GM23338 (cell line): Measurements from ENCODE around the gene CLIC5. TPM values are rescaled to one million over a fixed set of nuclear protein-coding genes. Genes with fewer than 3 reads are reported as not detected.

Experiments used
- ATAC-seq: fragments of 200-7000 bp; cut with Tn5 transposase; 3 replicates; pipeline ENCODE4 v1.9.1; 2020
- DNase-seq: peaks from one replicate; pipeline ENCODE4 v3.0.0-alpha.2; 2015; ENCODE audit warnings: low spot score
- H2AFZ ChIP-seq: fragments of 200-600 bp; sonication (generic); 2 replicates; pipeline ENCODE4 v1.8.0; 2016; ENCODE audit warnings: antibody characterized with exemption, mild to moderate bottlenecking, moderate library complexity
- H3F3A ChIP-seq: fragments of 200-600 bp; sonication (generic); replicated peaks from 2 replicates; pipeline ENCODE4 v1.8.0; 2017; ENCODE audit warnings: antibody characterized with exemption, mixed run types, low read depth
- H3K27ac ChIP-seq: fragments of 200-600 bp; sonication (generic); 2 replicates; pipeline ENCODE4 v1.6.1; 2016; ENCODE audit warnings: low read depth
- H3K27me3 ChIP-seq: fragments of 200-600 bp; sonication (generic); 2 replicates; pipeline ENCODE4 v1.8.0; 2016; ENCODE audit warnings: mild to moderate bottlenecking, mixed run types, moderate library complexity; ENCODE audit not compliant: insufficient read depth
- H3K36me3 ChIP-seq: fragments of 200-600 bp; sonication (generic); 2 replicates; pipeline ENCODE4 v1.8.0; 2016; ENCODE audit warnings: mild to moderate bottlenecking; ENCODE audit not compliant: insufficient read depth
- H3K4me1 ChIP-seq: fragments of 200-600 bp; sonication (generic); 2 replicates; pipeline ENCODE4 v1.8.0; 2016; ENCODE audit warnings: mild to moderate bottlenecking, moderate library complexity; ENCODE audit not compliant: insufficient read depth
- H3K4me2 ChIP-seq: fragments of 200-600 bp; sonication (generic); 2 replicates; pipeline ENCODE4 v1.7.1; 2017; ENCODE audit warnings: mixed run types
- H3K4me3 ChIP-seq: fragments of 200-600 bp; sonication (generic); 2 replicates; pipeline ENCODE4 v1.6.1; 2016; ENCODE audit warnings: mixed run types
- H3K79me2 ChIP-seq: fragments of 200-600 bp; sonication (generic); replicated peaks from 2 replicates; pipeline ENCODE4 v1.8.0; 2017; ENCODE audit warnings: mild to moderate bottlenecking; ENCODE audit not compliant: insufficient read depth
- H3K9me2 ChIP-seq: fragments of 200-600 bp; sonication (generic); 2 replicates; pipeline ENCODE4 v1.8.0; 2017; ENCODE audit not compliant: insufficient read depth
- H4K20me1 ChIP-seq: fragments of 200-600 bp; sonication (generic); replicated peaks from 2 replicates; pipeline ENCODE4 v1.8.0; 2017; ENCODE audit warnings: mild to moderate bottlenecking; ENCODE audit not compliant: insufficient read depth
- H3K27ac Mint-ChIP-seq: 2 replicates; pipeline ENCODE4 v1.8.0; 2020; ENCODE audit warnings: inconsistent platforms, mild to moderate bottlenecking, moderate library complexity, mixed read lengths
- H3K27me3 Mint-ChIP-seq: 3 replicates; pipeline ENCODE4 v1.8.0; 2022; ENCODE audit warnings: low read depth, mild to moderate bottlenecking, moderate library complexity, mixed read lengths, inconsistent platforms; ENCODE audit not compliant: insufficient read depth, poor library complexity
- H3K36me3 Mint-ChIP-seq: 3 replicates; pipeline ENCODE4 v1.8.0; 2021; ENCODE audit warnings: low read depth, mild to moderate bottlenecking, inconsistent platforms, moderate library complexity, mixed read lengths
- H3K4me1 Mint-ChIP-seq: 3 replicates; pipeline ENCODE4 v1.8.0; 2020; ENCODE audit warnings: mild to moderate bottlenecking, inconsistent platforms, mixed read lengths
- H3K4me3 Mint-ChIP-seq: 3 replicates; pipeline ENCODE4 v1.8.0; 2021; ENCODE audit warnings: moderate library complexity, mild to moderate bottlenecking, inconsistent platforms, mixed read lengths
- H3K9me3 Mint-ChIP-seq: 3 replicates; pipeline ENCODE4 v1.8.0; 2020; ENCODE audit warnings: moderate library complexity, mild to moderate bottlenecking, inconsistent platforms, mixed read lengths
- CREB1 ChIP-seq: fragments of 250-450 bp; sonication (Bioruptor Pico); IDR thresholded peaks from 2 replicates; pipeline ENCODE4 v1.5.0; 2020; ENCODE audit warnings: low read depth, mild to moderate bottlenecking, moderate library complexity
- CTCF ChIP-seq, 2 experiments: fragments of 200-600 bp in 1 of 2; sonication (generic) in 1 of 2; conservative IDR thresholded peaks; 2 replicates each; pipeline versions ENCODE4 v1.5.1 to v1.6.1; 2016 to 2017; ENCODE audit warnings: antibody characterized with exemption in 2 of 2, low read depth in 2 of 2, mild to moderate bottlenecking in 2 of 2, moderate library complexity in 1 of 2
- EZH2 ChIP-seq: fragments of 200-600 bp; sonication (generic); IDR thresholded peaks from one replicate; pipeline ENCODE4 v1.8.0; 2017; ENCODE audit warnings: antibody characterized with exemption, mild to moderate bottlenecking, low read depth; ENCODE audit not compliant: unreplicated experiment
- EZH2phosphoT487 ChIP-seq: fragments of 200-600 bp; sonication (generic); IDR thresholded peaks from one replicate; pipeline ENCODE4 v1.8.1; 2018; ENCODE audit warnings: antibody characterized with exemption; ENCODE audit not compliant: unreplicated experiment
- JUNB ChIP-seq: IDR thresholded peaks from one replicate; pipeline ENCODE4 v1.6.1; 2016; ENCODE audit warnings: antibody characterized with exemption; ENCODE audit not compliant: unreplicated experiment
- NANOG ChIP-seq: IDR thresholded peaks from 2 replicates; pipeline ENCODE4 v1.6.1; 2016; ENCODE audit warnings: antibody characterized with exemption, borderline replicate concordance
- POLR2AphosphoS5 ChIP-seq: IDR thresholded peaks from 2 replicates; pipeline ENCODE4 v1.6.1; 2016; ENCODE audit warnings: antibody characterized with exemption, low read depth
- REST ChIP-seq: IDR thresholded peaks from one replicate; pipeline ENCODE4 v1.6.1; 2018; ENCODE audit warnings: antibody characterized with exemption; ENCODE audit not compliant: unreplicated experiment
- STAT1 ChIP-seq: IDR thresholded peaks from one replicate; pipeline ENCODE4 v1.6.1; 2016; ENCODE audit warnings: antibody characterized with exemption; ENCODE audit not compliant: unreplicated experiment
- ZNF114 ChIP-seq: fragments of 250-450 bp; sonication (Bioruptor Pico); IDR thresholded peaks from 2 replicates; pipeline ENCODE4 v1.5.0; 2020; ENCODE audit warnings: mild to moderate bottlenecking, moderate library complexity
- ZNF331 ChIP-seq: fragments of 250-450 bp; sonication (Bioruptor Pico); IDR thresholded peaks from 2 replicates; pipeline ENCODE4 v1.5.0; 2020; ENCODE audit warnings: low read depth, mild to moderate bottlenecking, moderate library complexity
- ZNF462 ChIP-seq: fragments of 250-450 bp; sonication (Bioruptor Pico); IDR thresholded peaks from 2 replicates; pipeline ENCODE4 v1.5.0; 2020; ENCODE audit warnings: mild to moderate bottlenecking, moderate library complexity
- polyA plus RNA-seq: library from polyadenylated mRNA; unstranded; fragments of >200 nt; fragmentation: Nextera tagmentation; extraction: Ambion mirVana; gene quantifications from 2 replicates; pipeline ENCODE4 v1.2.1, GENCODE V29; 2016
- total RNA-seq: library from RNA; depleted of rRNA; stranded (reverse); fragments of >200 nt; shearing (Covaris generic); gene quantifications from 2 replicates; pipeline ENCODE4 v1.2.3, GENCODE V29; 2014
- TF ChIP-seq, protein P1 (sequence below): IDR thresholded peaks from 2 replicates; pipeline ENCODE4 v1.6.1; 2016; ENCODE audit warnings: antibody characterized with exemption

CLIC5 gene
- total and polyA plus RNA-seq, 2 experiments from 2014 or later = 0.08 TPM; not detected in 1

- Histone ChIP-seq H3F3A (no peaks in the 10 kb centered on the region), H3K4me1 (no peaks in the 10 kb centered on the region), H3K27me3 (no peaks in the 10 kb centered on the region), H3K9me2 (peaks cover 4% of the 10 kb centered on the region), H3K4me2 (no peak overlapping the region), H3K4me3 (no peak overlapping the region), H3K79me2 (no peaks in the 10 kb centered on the region), H2AFZ (no peak overlapping the region), H4K20me1 (no peaks in the 10 kb centered on the region), H3K27ac (no peak overlapping the region), H3K36me3 (no peaks in the 10 kb centered on the region)
- Mint-ChIP-seq H3K27me3 (peaks cover 5% of the 10 kb centered on the region), H3K27ac (no peak overlapping the region), H3K4me3 (no peak overlapping the region), H3K4me1 (no peaks in the 10 kb centered on the region), H3K36me3 (no peaks in the 10 kb centered on the region), H3K9me3 (no peaks in the 10 kb centered on the region)
- ATAC-seq = no peak
- TF ChIP-seq EZH2 = no peak
- TF ChIP-seq ZNF114 (CRISPR knock-in tag) = no peak
- no peak for TF ChIP-seq REST
- TF ChIP-seq CTCF (conservative IDR thresholded peaks at IDR 0.05; ENCODE audit: low read depth in 2 of 2) = no peak
- no peak for TF ChIP-seq STAT1
- no peak for TF ChIP-seq NANOG
- TF ChIP-seq ZNF462 (CRISPR knock-in tag) = no peak
- TF ChIP-seq EZH2phosphoT487 = no peak
- TF ChIP-seq ZNF331 (CRISPR knock-in tag) = no peak
- no peak for TF ChIP-seq JUNB
- no peak for TF ChIP-seq POLR2AphosphoS5
- TF ChIP-seq, protein P1, sequence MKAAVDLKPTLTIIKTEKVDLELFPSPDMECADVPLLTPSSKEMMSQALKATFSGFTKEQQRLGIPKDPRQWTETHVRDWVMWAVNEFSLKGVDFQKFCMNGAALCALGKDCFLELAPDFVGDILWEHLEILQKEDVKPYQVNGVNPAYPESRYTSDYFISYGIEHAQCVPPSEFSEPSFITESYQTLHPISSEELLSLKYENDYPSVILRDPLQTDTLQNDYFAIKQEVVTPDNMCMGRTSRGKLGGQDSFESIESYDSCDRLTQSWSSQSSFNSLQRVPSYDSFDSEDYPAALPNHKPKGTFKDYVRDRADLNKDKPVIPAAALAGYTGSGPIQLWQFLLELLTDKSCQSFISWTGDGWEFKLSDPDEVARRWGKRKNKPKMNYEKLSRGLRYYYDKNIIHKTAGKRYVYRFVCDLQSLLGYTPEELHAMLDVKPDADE = no peak
- no peak for TF ChIP-seq CREB1 (CRISPR knock-in tag)
- no peak for DNase-seq
Observed at GRCh38 chr6:45837541-45838200, 178.0 kb downstream of the CLIC5 start.
